ENCODE data around the gene MIEF1. TPM values are rescaled to one million over a fixed set of nuclear protein-coding genes. Genes with fewer than 3 reads are reported as not detected.

MIEF1 gene
- total RNA-seq, 4 donors from 2014 or later: 12.8 to 27.1 (median 20.2) TPM

DNA sequence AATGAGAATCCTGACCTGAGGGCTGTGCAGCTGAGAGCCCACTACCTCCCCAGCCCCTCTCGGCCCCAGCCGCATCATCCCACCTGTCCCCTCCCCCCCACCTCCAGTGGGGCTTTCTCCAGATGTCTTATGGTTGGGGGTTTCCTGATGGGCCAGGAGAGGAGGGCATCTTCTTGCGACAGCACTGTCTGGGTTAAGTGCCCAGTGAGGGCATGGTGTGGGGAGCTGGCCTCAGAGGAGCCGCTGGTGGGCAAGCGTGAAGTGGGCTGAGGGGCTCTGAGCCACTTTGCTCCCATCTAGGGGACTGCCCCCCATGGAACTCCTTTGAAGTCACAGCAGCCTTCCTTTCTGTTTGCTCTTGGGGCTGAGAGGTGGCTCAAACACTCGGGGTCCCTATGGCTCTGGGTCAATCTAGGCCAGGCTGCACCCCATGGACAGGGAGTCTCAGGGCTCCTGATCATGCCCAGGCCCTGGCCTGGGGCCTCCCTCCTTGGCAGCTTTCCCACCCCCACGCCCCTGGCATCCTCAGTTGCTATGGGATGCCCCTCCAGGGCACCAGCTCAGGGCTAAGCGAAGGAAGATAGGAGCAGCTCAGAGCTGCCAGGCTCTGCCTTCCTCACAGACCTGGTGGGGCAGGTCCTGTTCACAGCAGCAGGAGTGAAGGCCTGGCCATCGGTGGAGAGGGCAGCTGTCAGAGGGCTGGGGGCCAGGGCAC is 11.0 kb upstream of the MIEF1 start:
- intact Hi-C loops (cut with DNase I; ENCODE audit: low total_unique reads): no loop called here
- TF ChIP-seq, protein P1, sequence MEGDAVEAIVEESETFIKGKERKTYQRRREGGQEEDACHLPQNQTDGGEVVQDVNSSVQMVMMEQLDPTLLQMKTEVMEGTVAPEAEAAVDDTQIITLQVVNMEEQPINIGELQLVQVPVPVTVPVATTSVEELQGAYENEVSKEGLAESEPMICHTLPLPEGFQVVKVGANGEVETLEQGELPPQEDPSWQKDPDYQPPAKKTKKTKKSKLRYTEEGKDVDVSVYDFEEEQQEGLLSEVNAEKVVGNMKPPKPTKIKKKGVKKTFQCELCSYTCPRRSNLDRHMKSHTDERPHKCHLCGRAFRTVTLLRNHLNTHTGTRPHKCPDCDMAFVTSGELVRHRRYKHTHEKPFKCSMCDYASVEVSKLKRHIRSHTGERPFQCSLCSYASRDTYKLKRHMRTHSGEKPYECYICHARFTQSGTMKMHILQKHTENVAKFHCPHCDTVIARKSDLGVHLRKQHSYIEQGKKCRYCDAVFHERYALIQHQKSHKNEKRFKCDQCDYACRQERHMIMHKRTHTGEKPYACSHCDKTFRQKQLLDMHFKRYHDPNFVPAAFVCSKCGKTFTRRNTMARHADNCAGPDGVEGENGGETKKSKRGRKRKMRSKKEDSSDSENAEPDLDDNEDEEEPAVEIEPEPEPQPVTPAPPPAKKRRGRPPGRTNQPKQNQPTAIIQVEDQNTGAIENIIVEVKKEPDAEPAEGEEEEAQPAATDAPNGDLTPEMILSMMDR (IDR thresholded peaks at IDR 0.05): no peak
- TF ChIP-seq POLR2A (IDR thresholded peaks at IDR 0.05): no peak
- no peak for DNase-seq (ENCODE audit: low spot score in 2 of 2)
- 68 to 80% methylated on average over 9 of the region's 9 CpGs for WGBS, 2 donors
- H3K4me3 ChIP-seq (ENCODE audit: low read depth, poor library complexity, severe bottlenecking): no peak overlapping the region

DNA sequence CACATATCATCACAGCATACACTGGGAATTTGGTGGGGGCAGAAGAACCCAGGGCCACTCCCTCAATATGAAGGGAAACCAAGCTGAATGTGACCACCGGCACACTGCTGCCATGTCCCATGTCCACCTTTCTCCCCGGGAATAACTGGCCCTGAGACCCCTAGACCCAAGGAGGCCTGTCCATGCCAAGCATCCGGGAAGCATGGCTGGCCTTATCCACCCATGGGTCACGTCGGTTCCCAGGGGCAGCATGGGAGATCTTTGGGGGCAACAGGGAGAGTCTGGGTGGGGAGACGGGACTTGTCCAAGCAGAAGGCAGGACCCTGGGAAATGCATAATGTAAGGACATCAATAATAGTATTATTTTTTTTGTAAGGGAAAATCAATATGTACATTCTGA is 10.4 kb upstream of the MIEF1 start:
- no peak overlapping the region for H3K4me3 ChIP-seq (ENCODE audit: low read depth, poor library complexity, severe bottlenecking)
- DNase-seq (ENCODE audit: low spot score in 2 of 2): no peak
- intact Hi-C loops (cut with DNase I; ENCODE audit: low total_unique reads): no loop called here
- 92 to 93% methylated on average over 6 of the region's 6 CpGs for WGBS, 2 donors
- TF ChIP-seq POLR2A (IDR thresholded peaks at IDR 0.05): no peak
- TF ChIP-seq, protein P1 (IDR thresholded peaks at IDR 0.05): no peak

DNA sequence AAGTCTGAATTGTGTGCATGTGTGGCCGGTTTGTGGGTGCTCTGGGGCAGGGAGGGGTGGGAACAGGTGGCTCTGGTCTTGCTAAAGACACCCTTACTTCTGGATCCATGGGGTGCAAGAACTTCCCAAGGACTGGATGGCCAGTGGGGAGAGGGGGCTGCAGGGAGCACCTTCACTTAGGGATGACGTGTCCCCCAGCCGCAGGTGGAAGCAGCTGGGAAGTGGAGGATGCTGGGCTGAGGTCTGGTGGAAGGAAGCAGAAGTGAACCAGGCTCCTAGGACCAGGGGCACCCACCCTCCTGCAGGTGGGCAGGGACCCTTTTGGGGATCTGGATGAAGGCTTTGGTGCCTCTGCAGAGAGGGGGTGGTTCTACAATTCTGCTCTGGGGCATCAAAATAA is 9.9 kb upstream of the MIEF1 start:
- no peak overlapping the region for H3K4me3 ChIP-seq (ENCODE audit: low read depth, poor library complexity, severe bottlenecking)
- 75 to 84% methylated on average over 3 of the region's 3 CpGs for WGBS, 2 donors
- intact Hi-C loops (cut with DNase I; ENCODE audit: low total_unique reads): no loop called here
- TF ChIP-seq POLR2A (IDR thresholded peaks at IDR 0.05): no peak
- no peak for DNase-seq (ENCODE audit: low spot score in 2 of 2)

DNA sequence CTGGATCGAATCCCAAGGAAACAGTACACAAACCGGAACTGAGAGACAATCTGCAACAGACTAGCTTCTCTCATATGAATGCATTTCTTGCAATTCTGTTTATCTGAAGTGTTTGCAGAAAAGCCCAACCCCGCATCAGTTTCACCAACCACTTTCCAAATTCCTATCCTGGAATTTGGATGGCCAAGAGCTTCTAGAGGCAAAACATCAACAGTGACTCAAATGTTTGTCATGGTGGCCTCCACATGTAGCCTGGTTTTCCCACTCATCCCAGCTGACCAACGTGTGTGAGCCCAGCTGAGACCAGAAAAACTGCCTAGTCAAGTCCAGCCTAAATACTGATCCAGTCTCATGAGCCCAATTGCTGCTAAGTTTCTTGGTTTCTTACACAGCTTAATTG is 8.3 kb upstream of the MIEF1 start:
- 57 to 60% methylated on average over 4 of the region's 4 CpGs for WGBS, 2 donors
- no peak for DNase-seq (ENCODE audit: low spot score in 2 of 2)
- intact Hi-C loops (cut with DNase I; ENCODE audit: low total_unique reads): no loop called here
- no peak overlapping the region for H3K4me3 ChIP-seq (ENCODE audit: low read depth, poor library complexity, severe bottlenecking)
- TF ChIP-seq, protein P1 (IDR thresholded peaks at IDR 0.05): no peak
- TF ChIP-seq POLR2A (IDR thresholded peaks at IDR 0.05): no peak

DNA sequence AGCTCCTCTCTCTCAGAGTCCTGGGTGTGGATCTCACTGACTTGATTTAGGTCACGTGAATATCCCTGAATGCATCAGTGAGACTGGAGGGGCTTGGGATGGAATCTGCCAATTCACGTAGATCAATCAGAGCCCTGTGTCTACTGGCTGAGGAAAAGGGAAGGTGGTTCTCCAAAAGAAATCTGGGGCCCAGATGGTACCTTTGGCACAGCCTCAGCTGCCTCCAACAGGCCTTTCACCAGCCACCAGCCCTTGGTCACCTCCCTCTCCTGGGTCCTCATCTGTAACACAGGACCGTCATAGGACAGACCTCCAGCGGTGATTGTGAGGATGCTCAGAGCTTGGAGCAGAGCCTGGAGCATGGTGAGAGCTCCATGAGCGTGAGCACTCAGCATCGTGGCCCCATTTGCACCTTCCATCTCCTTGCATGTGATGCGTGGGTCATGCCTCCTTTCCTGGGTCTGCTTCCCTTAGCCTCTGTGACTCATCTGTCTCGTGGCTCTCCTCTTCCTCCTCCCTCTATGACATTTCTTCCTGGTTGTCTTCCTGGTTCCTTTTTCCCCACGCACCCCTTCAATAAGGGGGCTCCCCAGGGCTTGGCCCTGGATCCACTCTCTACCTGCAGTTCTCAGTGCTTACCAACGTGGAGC is 7.5 kb upstream of the MIEF1 start:
- H3K4me3 ChIP-seq (ENCODE audit: low read depth, poor library complexity, severe bottlenecking): no peak overlapping the region
- no peak for TF ChIP-seq POLR2A (IDR thresholded peaks at IDR 0.05)
- TF ChIP-seq, protein P1 (IDR thresholded peaks at IDR 0.05): no peak
- no peak for DNase-seq (ENCODE audit: low spot score in 2 of 2)
- intact Hi-C loops (cut with DNase I; ENCODE audit: low total_unique reads): no loop called here
- 69 to 72% methylated on average over 10 of the region's 10 CpGs for WGBS, 2 donors

DNA sequence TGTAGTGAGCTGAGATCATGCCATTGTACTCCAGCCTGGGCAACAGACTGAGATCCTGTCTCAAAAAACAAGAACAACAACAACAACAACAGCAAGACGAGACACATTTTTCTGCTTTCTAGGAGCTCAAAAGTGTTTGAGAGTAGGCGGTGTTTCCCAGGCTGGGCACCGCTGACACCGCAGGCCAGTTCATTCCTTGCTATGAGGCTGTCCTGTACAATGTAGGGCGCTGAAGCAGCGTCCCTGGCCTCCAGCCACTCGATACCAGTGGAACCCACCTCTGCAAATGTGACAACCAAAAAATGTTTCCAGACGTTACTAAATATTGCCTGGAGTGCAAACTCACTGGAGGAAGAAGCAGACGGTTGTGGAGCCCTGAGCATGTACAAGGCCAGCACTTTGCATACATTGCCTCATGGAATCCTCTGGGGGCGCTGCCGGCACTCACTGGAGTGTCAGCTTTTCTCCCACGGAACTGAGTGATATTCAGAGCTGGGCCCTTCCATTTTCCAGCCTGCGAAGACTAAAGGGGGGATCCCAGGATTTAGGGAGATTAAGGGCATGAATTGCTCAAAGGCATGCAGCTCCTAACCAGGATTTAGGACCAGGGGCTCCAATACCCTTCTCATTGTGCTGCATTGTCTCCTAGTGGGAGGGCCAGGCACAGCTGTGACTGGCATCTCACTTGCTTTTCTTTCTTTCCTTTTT is 5.8 kb upstream of the MIEF1 start:
- intact Hi-C loops (cut with DNase I; ENCODE audit: low total_unique reads): no loop called here
- peak; percentile 57 to 95 for DNase-seq (ENCODE audit: low spot score in 2 of 2)
- TF ChIP-seq, protein P1 (IDR thresholded peaks at IDR 0.05): peak in 1 of 3 donors; percentile 44
- no peak for TF ChIP-seq POLR2A (IDR thresholded peaks at IDR 0.05)
- no peak overlapping the region for H3K4me3 ChIP-seq (ENCODE audit: low read depth, poor library complexity, severe bottlenecking)
- WGBS, 2 donors: 36 to 37% methylated on average over 13 of the region's 13 CpGs

Measured in lower leg skin (tissue), 4 donors.